SK-N-SH treated with all-trans-retinoic acid at 6 μM for 48 hours (cell line): ENCODE measurements around the gene B4GALT7.

Source experiments
- BACH2 ChIP-seq: fragments of 250-450 bp; sonication (Bioruptor Pico); IDR thresholded peaks from 2 replicates; pipeline ENCODE4 v1.9.0; 2021; ENCODE audit warnings: mild to moderate bottlenecking, borderline replicate concordance
- CSRNP3 ChIP-seq: fragments of 250-450 bp; sonication (Bioruptor Pico); IDR thresholded peaks from 2 replicates; pipeline ENCODE4 v1.5.1; 2021; ENCODE audit warnings: mild to moderate bottlenecking, moderate library complexity
- PATZ1 ChIP-seq: fragments of 250-450 bp; sonication (Bioruptor Pico); IDR thresholded peaks from 2 replicates; pipeline ENCODE4 v1.8.0; 2020; ENCODE audit warnings: mild to moderate bottlenecking, moderate library complexity, borderline replicate concordance
- POU6F1 ChIP-seq: fragments of 250-450 bp; sonication (Bioruptor Pico); IDR thresholded peaks from 2 replicates; pipeline ENCODE4 v1.8.0; 2021; ENCODE audit warnings: low read depth, mild to moderate bottlenecking, moderate library complexity, borderline replicate concordance
- ZFP30 ChIP-seq: fragments of 450-650 bp; formaldehyde crosslinking; IDR thresholded peaks from 2 replicates; pipeline ENCODE4 v1.5.0; 2022; ENCODE audit warnings: mild to moderate bottlenecking, moderate library complexity
- ZNF8 ChIP-seq: fragments of 450-650 bp; formaldehyde crosslinking; IDR thresholded peaks from 2 replicates; pipeline ENCODE4 v1.5.0; 2020; ENCODE audit warnings: mild to moderate bottlenecking, moderate library complexity

GRCh38 chr5:177602458-177602830 lies 2.5 kb downstream of the B4GALT7 start:
- TF ChIP-seq ZNF8 (CRISPR knock-in tag) (no peak), POU6F1 (no peak), ZFP30 (CRISPR knock-in tag) (no peak), PATZ1 (no peak), BACH2 (CRISPR knock-in tag) (no peak), CSRNP3 (CRISPR knock-in tag) (no peak)
